Epithelial cell of esophagus (primary cell): ENCODE data around the gene PBX4.

Source experiments
- DNase-seq: peaks from one replicate; pipeline ENCODE4 v3.0.0; 2010; ENCODE audit warnings: low read depth
- H3K4me3 ChIP-seq: 2 replicates; pipeline ENCODE4 v1.5.1; 2011; ENCODE audit warnings: mild to moderate bottlenecking, low read length, control low read depth
- TF ChIP-seq, protein P1 (sequence below): IDR thresholded peaks from 2 replicates; pipeline ENCODE4 v1.5.1; 2011; ENCODE audit warnings: low read depth, mild to moderate bottlenecking, low read length, control low read depth, inconsistent platforms; ENCODE audit not compliant: insufficient read depth; ENCODE audit errors: missing control alignments

PBX4 gene

DNA sequence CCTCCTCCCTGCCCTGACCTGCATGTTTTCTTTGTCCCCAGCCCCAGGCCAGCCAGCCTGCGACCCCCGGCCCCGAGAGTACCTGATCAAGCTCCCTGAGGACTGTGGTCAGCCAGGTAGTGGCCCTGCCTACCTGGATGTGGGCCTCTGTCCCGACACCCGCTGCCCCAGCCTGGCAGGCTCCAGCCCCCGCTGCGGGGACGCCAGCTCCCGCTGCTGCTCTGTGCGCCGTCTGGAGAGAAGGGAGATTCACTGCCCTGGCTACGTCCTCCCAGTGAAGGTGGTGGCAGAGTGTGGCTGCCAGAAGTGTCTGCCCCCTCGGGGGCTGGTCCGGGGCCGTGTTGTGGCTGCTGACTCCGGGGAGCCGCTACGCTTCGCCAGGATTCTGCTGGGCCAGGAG, 74.8 kb downstream of the PBX4 start:
- TF ChIP-seq, protein P1, sequence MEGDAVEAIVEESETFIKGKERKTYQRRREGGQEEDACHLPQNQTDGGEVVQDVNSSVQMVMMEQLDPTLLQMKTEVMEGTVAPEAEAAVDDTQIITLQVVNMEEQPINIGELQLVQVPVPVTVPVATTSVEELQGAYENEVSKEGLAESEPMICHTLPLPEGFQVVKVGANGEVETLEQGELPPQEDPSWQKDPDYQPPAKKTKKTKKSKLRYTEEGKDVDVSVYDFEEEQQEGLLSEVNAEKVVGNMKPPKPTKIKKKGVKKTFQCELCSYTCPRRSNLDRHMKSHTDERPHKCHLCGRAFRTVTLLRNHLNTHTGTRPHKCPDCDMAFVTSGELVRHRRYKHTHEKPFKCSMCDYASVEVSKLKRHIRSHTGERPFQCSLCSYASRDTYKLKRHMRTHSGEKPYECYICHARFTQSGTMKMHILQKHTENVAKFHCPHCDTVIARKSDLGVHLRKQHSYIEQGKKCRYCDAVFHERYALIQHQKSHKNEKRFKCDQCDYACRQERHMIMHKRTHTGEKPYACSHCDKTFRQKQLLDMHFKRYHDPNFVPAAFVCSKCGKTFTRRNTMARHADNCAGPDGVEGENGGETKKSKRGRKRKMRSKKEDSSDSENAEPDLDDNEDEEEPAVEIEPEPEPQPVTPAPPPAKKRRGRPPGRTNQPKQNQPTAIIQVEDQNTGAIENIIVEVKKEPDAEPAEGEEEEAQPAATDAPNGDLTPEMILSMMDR: no peak
- H3K4me3 ChIP-seq: no peak overlapping the region
- no peak for DNase-seq

DNA sequence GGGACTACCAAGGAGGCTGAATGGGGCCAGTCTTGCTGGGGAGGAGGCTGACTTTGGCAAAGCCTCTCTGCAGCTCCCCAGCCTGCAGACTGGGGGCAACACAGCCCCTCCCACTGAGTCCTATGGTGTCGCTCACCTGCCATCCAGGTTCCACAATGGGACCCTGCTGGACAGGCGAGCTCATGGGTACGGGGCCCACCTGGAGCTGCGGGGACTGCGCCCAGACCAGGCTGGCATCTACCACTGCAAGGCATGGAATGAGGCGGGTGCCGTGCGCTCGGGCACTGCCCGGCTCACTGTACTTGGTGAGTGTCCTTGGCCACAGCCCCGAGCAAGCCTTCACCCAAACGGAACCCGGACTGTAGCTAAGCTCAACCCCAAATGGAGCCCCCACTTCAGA, 75.4 kb downstream of the PBX4 start:
- DNase-seq: no peak
- TF ChIP-seq, protein P1: no peak
- H3K4me3 ChIP-seq: no peak overlapping the region

DNA sequence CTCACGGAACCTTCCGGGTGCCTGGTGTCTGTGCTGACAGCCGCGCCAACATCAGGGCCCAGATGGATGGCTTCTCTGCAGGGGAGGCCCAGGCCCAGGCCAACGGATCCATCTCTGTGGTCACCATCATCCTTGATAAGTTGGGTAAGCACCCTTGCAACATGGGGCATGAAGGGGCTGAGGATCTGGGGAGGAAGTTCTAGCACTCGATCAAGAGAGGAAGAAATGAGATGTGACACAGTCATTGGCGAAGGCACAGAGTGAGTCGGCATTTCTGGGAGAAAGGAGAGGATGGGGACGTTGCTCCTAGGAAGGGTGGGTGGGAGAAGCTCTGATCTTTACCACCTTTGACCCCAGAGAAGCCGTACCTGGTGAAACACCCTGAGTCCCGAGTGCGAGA, 76.0 kb downstream of the PBX4 start:
- TF ChIP-seq, protein P1: no peak
- no peak for DNase-seq
- no peak overlapping the region for H3K4me3 ChIP-seq

DNA sequence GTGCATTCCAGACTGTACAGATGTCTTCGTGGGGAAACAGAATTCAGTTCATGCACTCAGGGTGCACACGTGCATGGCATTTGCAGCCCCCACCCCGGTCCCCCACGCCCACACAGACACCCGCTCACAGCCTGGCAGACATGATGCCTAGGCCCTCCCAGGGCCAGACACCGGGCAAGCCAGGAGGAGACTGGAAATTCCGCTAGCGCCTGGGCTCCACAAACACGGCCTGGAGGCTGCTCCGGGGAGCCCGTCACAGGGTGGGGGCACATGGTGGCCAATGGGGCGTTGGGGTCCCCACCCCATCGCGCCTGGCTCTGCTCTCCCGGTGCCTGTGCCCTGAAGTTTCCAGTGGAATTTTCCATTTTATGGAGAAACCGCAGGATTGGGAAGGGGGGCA, 76.9 kb downstream of the PBX4 start:
- H3K4me3 ChIP-seq: no peak overlapping the region
- TF ChIP-seq, protein P1: no peak

DNA sequence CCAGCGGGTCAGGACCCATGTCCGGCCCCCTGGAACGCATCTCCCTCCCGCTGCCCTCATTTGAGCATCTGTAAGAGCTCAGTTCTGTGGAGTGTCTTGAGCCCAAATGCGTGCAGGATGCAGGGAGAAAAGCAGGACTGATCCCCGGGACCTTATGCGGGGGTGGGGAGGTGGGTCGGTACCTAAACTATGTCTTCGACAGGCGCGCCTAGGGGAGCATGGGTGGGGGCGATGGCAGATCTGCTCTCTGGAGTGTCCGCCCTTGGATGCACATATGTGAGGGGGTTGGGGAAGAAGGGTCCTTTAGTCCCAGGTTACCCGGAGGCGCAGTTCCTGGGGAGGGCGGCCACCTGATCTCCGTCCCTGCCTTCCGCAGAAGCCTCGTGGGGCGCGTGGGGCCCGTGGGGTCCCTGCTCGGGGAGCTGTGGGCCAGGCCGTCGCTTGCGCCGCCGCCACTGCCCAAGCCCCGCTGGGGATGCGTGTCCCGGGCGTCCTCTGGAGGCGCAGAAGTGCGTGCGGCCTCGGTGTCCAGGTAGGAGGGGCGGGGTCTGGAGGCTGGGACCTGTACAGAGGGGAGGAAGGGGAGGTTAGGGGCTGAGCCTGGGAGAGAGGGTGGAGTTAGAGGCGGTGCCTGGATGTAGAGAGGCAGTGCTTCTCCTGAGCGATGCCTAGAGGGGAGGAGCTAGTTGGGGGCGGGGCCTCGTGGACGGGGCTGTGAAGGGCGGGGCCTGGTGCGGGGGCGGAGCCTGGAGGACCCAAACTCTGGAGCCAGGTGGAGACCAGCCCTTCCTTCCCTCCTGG, 77.6 kb downstream of the PBX4 start:
- TF ChIP-seq, protein P1: no peak
- peak overlapping the region; percentile 26 for H3K4me3 ChIP-seq
- DNase-seq: peak; percentile 80

More for the DNA sequence above, 76.9 kb downstream of the PBX4 start:
- DNase-seq: no peak

DNA sequence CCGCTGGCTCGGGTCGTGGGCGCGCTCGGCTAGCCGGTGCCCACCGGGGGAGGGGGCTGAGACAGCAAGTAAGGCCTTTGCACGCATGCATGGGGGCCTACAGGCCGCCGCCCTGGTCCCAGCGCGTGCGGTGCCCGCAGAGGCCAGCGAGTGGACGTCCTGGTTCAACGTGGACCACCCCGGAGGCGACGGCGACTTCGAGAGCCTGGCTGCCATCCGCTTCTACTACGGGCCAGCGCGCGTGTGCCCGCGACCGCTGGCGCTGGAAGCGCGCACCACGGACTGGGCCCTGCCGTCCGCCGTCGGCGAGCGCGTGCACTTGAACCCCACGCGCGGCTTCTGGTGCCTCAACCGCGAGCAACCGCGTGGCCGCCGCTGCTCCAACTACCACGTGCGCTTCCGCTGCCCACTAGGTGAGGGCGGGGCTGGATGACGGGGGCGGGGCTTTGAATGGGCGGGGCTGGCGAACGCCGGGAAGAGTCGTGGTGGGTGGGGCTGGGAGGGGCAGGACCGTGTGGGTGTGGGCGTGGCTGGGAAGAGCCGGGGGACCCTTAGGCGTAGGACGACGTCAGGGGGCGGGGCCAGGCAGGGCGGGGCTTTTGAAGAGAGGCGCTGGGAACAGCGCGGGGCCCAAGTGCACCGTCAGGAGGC, 78.3 kb downstream of the PBX4 start:
- peak; percentile 89 for DNase-seq
- TF ChIP-seq, protein P1: no peak
- peak overlapping the region; percentile 26 for H3K4me3 ChIP-seq
